D721Med (cell line): Measurements from ENCODE around the gene OR6C75.

ENCODE experiments used
- DNase-seq: peaks from one replicate; pipeline ENCODE4 v3.0.0; 2011; ENCODE audit warnings: low spot score; ENCODE audit not compliant: insufficient read length
- FAIRE-seq: peaks from 2 replicates; lab custom pipeline; 2011; peaks lifted over from hg19 to GRCh38; lab: Jason Lieb, UNC
- CTCF ChIP-seq: IDR thresholded peaks from 2 replicates; pipeline ENCODE4 v1.5.1; 2012; ENCODE audit warnings: mild to moderate bottlenecking, control low read depth; ENCODE audit not compliant: insufficient read depth; ENCODE audit errors: missing control alignments

The OR6C75 gene

GRCh38 chr12:55416961-55417360, 54.2 kb downstream of the OR6C75 start:
- no peak for TF ChIP-seq CTCF
- no peak for FAIRE-seq
- DNase-seq: no peak
